ENCODE results near the gene PRSS27. TPM values are rescaled to one million over a fixed set of nuclear protein-coding genes. Genes with fewer than 3 reads are reported as not detected.

Gene PRSS27
- polyA plus RNA-seq, 1 of the 3 experiments (the other 2 are of a cell fraction), result 7.7 TPM

DNA sequence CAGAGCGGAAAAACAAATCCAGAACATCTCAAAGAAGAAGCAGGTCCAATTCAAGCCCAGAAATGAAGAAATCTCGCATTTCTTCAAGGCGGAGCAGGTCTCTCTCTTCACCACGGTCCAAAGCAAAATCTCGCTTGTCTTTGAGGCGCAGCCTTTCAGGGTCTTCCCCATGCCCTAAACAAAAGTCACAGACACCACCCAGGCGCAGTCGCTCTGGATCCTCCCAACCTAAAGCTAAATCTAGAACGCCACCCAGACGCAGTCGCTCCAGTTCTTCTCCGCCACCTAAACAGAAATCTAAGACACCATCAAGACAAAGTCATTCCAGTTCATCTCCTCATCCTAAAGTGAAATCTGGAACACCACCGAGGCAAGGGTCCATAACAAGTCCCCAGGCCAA, 42.7 kb upstream of the PRSS27 start:
- Histone ChIP-seq H3K9me2 (no peaks in the 10 kb centered on the region), H3K9me3 (no peaks in the 10 kb centered on the region), H3F3A (replicated peaks; ENCODE audit: insufficient read depth) (peaks cover 16% of the 10 kb centered on the region), H3K79me2 (ENCODE audit: insufficient read depth) (peaks cover 98% of the 10 kb centered on the region), H3K4me3 (ENCODE audit: low read depth in 2 of 2, low read length in 1 of 2) (no peak overlapping the region), H3K4me1 (ENCODE audit: control insufficient read depth in 1 of 2, insufficient read depth in 2 of 2, low read depth in 1 of 2, low read length in 1 of 2) (no peaks in the 10 kb centered on the region), H3K4me2 (no peak overlapping the region), H4K20me1 (ENCODE audit: insufficient read depth) (peaks cover 84% of the 10 kb centered on the region), H3K27ac (ENCODE audit: low read depth in 2 of 2, low read length in 1 of 2) (no peak overlapping the region), H3K9ac (no peak overlapping the region), H3K36me3 (replicated peaks in 1 of 2; ENCODE audit: control insufficient read depth in 1 of 2, insufficient read depth in 2 of 2, low read length in 1 of 2) (peaks cover 84 to 99% of the 10 kb centered on the region in 2 experiments), H2AFZ (ENCODE audit: low read depth) (no peak overlapping the region), H3K27me3 (ENCODE audit: insufficient read depth) (no peaks in the 10 kb centered on the region)
- WGBS (ENCODE audit: low lambda C conversion rate), result over 99% methylated on average over 13 of the region's 13 CpGs
- no peak for DNase-seq
- CTCF ChIA-PET, result interaction anchor here (0.7 to 1.6 kb wide), 2 partner anchors 11 to 12 kb away, joined by 3 to 4 read pairs; no protein-coding TSS in a partner anchor
- POLR2A ChIA-PET, result no interaction called here
- TF ChIP-seq EP300 (IDR thresholded peaks at IDR 0.05; ENCODE audit: borderline replicate concordance in 1 of 2, low read depth in 1 of 2, low read length in 1 of 2), result no peak
- TF ChIP-seq, protein P1, sequence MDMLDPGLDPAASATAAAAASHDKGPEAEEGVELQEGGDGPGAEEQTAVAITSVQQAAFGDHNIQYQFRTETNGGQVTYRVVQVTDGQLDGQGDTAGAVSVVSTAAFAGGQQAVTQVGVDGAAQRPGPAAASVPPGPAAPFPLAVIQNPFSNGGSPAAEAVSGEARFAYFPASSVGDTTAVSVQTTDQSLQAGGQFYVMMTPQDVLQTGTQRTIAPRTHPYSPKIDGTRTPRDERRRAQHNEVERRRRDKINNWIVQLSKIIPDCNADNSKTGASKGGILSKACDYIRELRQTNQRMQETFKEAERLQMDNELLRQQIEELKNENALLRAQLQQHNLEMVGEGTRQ (IDR thresholded peaks at IDR 0.05; ENCODE audit: borderline replicate concordance, low read depth, low read length), result no peak
- TF ChIP-seq TEAD4 (IDR thresholded peaks at IDR 0.05; ENCODE audit: borderline replicate concordance, insufficient read depth), result no peak
- TF ChIP-seq, protein P2, sequence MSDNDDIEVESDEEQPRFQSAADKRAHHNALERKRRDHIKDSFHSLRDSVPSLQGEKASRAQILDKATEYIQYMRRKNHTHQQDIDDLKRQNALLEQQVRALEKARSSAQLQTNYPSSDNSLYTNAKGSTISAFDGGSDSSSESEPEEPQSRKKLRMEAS (IDR thresholded peaks at IDR 0.05; ENCODE audit: low read depth), result no peak
- no peak for TF ChIP-seq GATA2 (CRISPR knock-in tag; IDR thresholded peaks at IDR 0.05)
- TF ChIP-seq, protein P3, sequence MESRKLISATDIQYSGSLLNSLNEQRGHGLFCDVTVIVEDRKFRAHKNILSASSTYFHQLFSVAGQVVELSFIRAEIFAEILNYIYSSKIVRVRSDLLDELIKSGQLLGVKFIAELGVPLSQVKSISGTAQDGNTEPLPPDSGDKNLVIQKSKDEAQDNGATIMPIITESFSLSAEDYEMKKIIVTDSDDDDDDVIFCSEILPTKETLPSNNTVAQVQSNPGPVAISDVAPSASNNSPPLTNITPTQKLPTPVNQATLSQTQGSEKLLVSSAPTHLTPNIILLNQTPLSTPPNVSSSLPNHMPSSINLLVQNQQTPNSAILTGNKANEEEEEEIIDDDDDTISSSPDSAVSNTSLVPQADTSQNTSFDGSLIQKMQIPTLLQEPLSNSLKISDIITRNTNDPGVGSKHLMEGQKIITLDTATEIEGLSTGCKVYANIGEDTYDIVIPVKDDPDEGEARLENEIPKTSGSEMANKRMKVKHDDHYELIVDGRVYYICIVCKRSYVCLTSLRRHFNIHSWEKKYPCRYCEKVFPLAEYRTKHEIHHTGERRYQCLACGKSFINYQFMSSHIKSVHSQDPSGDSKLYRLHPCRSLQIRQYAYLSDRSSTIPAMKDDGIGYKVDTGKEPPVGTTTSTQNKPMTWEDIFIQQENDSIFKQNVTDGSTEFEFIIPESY (IDR thresholded peaks at IDR 0.05; ENCODE audit: borderline replicate concordance, low read depth), result no peak
- no peak for TF ChIP-seq MXI1 (IDR thresholded peaks at IDR 0.05; ENCODE audit: low read depth, low read length)
- no peak for TF ChIP-seq SIN3A (IDR thresholded peaks at IDR 0.05; ENCODE audit: borderline replicate concordance, low read depth, low read length)
- TF ChIP-seq FOSL2 (IDR thresholded peaks at IDR 0.05; ENCODE audit: borderline replicate concordance, low read depth), result no peak
- TF ChIP-seq EZH2phosphoT487 (IDR thresholded peaks at IDR 0.05; ENCODE audit: borderline replicate concordance, low read depth), result no peak
- no peak for TF ChIP-seq NRF1 (IDR thresholded peaks at IDR 0.05; ENCODE audit: low read depth, low read length)
- TF ChIP-seq FOXJ3 (CRISPR knock-in tag; IDR thresholded peaks at IDR 0.05), result no peak
- no peak for TF ChIP-seq RFX5 (IDR thresholded peaks at IDR 0.05; ENCODE audit: low read length)
- TF ChIP-seq ELF1 (IDR thresholded peaks at IDR 0.05), result no peak
- TF ChIP-seq, protein P4, sequence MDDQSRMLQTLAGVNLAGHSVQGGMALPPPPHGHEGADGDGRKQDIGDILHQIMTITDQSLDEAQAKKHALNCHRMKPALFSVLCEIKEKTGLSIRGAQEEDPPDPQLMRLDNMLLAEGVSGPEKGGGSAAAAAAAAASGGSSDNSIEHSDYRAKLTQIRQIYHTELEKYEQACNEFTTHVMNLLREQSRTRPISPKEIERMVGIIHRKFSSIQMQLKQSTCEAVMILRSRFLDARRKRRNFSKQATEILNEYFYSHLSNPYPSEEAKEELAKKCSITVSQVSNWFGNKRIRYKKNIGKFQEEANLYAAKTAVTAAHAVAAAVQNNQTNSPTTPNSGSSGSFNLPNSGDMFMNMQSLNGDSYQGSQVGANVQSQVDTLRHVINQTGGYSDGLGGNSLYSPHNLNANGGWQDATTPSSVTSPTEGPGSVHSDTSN (IDR thresholded peaks at IDR 0.05), result no peak
- no peak for TF ChIP-seq YY1 (IDR thresholded peaks at IDR 0.05; ENCODE audit: low read depth)
- no peak for TF ChIP-seq POLR2AphosphoS5 (IDR thresholded peaks at IDR 0.05; ENCODE audit: low read depth, low read length)
- TF ChIP-seq, protein P5, sequence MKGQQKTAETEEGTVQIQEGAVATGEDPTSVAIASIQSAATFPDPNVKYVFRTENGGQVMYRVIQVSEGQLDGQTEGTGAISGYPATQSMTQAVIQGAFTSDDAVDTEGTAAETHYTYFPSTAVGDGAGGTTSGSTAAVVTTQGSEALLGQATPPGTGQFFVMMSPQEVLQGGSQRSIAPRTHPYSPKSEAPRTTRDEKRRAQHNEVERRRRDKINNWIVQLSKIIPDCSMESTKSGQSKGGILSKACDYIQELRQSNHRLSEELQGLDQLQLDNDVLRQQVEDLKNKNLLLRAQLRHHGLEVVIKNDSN (IDR thresholded peaks at IDR 0.05; ENCODE audit: borderline replicate concordance, low read depth), result no peak
